Measurements from ENCODE around the gene CTBP1.

- TF ChIP-seq CTCF (IDR thresholded peaks at IDR 0.05), result no peak
- TF ChIP-seq EZH2 (IDR thresholded peaks at IDR 0.05), result no peak
- TF ChIP-seq EZH2phosphoT487 (IDR thresholded peaks at IDR 0.05), result no peak
Observed at GRCh38 chr4:1277667-1278665, 29.0 kb upstream of the CTBP1 start.
